22Rv1 (cell line): ENCODE data around the gene GPX4.

Experiments
- CTCF ChIP-seq: fragments of 450-650 bp; IDR thresholded peaks from 2 replicates; pipeline ENCODE4 v1.5.1; 2017; ENCODE audit warnings: mild to moderate bottlenecking
- ZFX ChIP-seq: fragments of 450-650 bp; IDR thresholded peaks from 2 replicates; pipeline ENCODE4 v1.6.1; 2017; ENCODE audit warnings: antibody characterized with exemption, borderline replicate concordance

GRCh38 chr19:1129535-1129934, 25.7 kb downstream of the GPX4 start:
- no peak for TF ChIP-seq CTCF
- no peak for TF ChIP-seq ZFX
